SK-N-SH (cell line): Measurements from ENCODE around the gene CRK. TPM values are rescaled to one million over a fixed set of nuclear protein-coding genes. Genes with fewer than 3 reads are reported as not detected.

ENCODE experiments used
- CTCF ChIA-PET: fragments of 300-600, 350-600 bp; formaldehyde crosslinking; extraction: SDS; loops from one replicate; lab custom pipeline; 2021; lab: Yijun Ruan, JAX
- POLR2A ChIA-PET: fragments of 350-600 bp; sonication (Branson Sonifier 250); formaldehyde crosslinking; extraction: SDS; loops from one replicate; lab custom pipeline; 2020; ENCODE audit warnings: antibody characterized with exemption, inconsistent platforms; lab: Yijun Ruan, JAX
- DNase-seq: peaks from one replicate; pipeline ENCODE4 v3.0.0; 2012
- H2AFZ ChIP-seq: fragments of 200-600 bp; sonication (generic); 2 replicates; pipeline ENCODE4 v1.8.1; 2016; ENCODE audit warnings: antibody characterized with exemption, mild to moderate bottlenecking, low read depth
- H3F3A ChIP-seq: fragments of 200-600 bp; sonication (generic); replicated peaks from 2 replicates; pipeline ENCODE3; 2016; ENCODE audit warnings: antibody characterized with exemption, mild to moderate bottlenecking; ENCODE audit not compliant: insufficient read depth
- H3K27ac ChIP-seq, 2 experiments: fragments of 200-500 bp in 1 of 2; fragments of 200-600 bp in 1 of 2; sonication (Bioruptor generic) in 1 of 2; sonication (generic), shearing (Covaris generic) in 1 of 2; 2 replicates each; pipeline versions ENCODE4 v1.5.1 to v1.6.1; 2014 to 2016; ENCODE audit warnings: low read depth in 2 of 2, inconsistent platforms in 1 of 2, low read length in 1 of 2, mild to moderate bottlenecking in 1 of 2, mixed read lengths in 1 of 2
- H3K27me3 ChIP-seq: fragments of 200-600 bp; sonication (generic), shearing (Covaris generic); 2 replicates; pipeline ENCODE4 v1.6.1; 2016; ENCODE audit warnings: mixed run types; ENCODE audit not compliant: insufficient read depth
- H3K36me3 ChIP-seq, 2 experiments: fragments of 200-500 bp in 1 of 2; fragments of 200-600 bp in 1 of 2; sonication (Bioruptor generic) in 1 of 2; sonication (generic) in 1 of 2; replicated peaks in 1 of 2; 2 replicates each; pipeline versions ENCODE3 to v1.5.1; 2014 to 2016; ENCODE audit warnings: low read length in 1 of 2, mild to moderate bottlenecking in 1 of 2; ENCODE audit not compliant: insufficient read depth in 2 of 2, control insufficient read depth in 1 of 2
- H3K4me1 ChIP-seq, 2 experiments: fragments of 200-500 bp in 1 of 2; fragments of 200-600 bp in 1 of 2; sonication (Bioruptor generic) in 1 of 2; sonication (generic), shearing (Covaris generic) in 1 of 2; 2 replicates each; pipeline versions ENCODE4 v1.5.1 to v1.6.1; 2014 to 2016; ENCODE audit warnings: low read depth in 1 of 2, low read length in 1 of 2, mixed run types in 1 of 2; ENCODE audit not compliant: insufficient read depth in 2 of 2, control insufficient read depth in 1 of 2
- H3K4me2 ChIP-seq: fragments of 200-600 bp; sonication (generic), shearing (Covaris generic); 2 replicates; pipeline ENCODE4 v1.6.1; 2017; ENCODE audit warnings: mixed run types
- H3K4me3 ChIP-seq, 2 experiments: fragments of 200-500 bp in 1 of 2; fragments of 200-600 bp in 1 of 2; sonication (Bioruptor generic) in 1 of 2; sonication (generic), shearing (Covaris generic) in 1 of 2; 2 replicates each; pipeline versions ENCODE4 v1.5.1 to v1.8.1; 2014 to 2016; ENCODE audit warnings: low read depth in 2 of 2, inconsistent platforms in 1 of 2, low read length in 1 of 2, mild to moderate bottlenecking in 1 of 2, mixed read lengths in 1 of 2, moderate library complexity in 1 of 2
- H3K79me2 ChIP-seq: fragments of 200-600 bp; sonication (generic); 2 replicates; pipeline ENCODE4 v1.8.1; 2017; ENCODE audit warnings: mild to moderate bottlenecking; ENCODE audit not compliant: insufficient read depth
- H3K9ac ChIP-seq: fragments of 200-600 bp; sonication (generic); 2 replicates; pipeline ENCODE4 v1.6.1; 2017; ENCODE audit warnings: mixed run types
- H3K9me2 ChIP-seq: fragments of 200-600 bp; sonication (generic); 2 replicates; pipeline ENCODE4 v1.6.1; 2017; ENCODE audit warnings: mixed run types
- H3K9me3 ChIP-seq: fragments of 200-600 bp; sonication (generic); 2 replicates; pipeline ENCODE4 v1.6.1; 2017; ENCODE audit warnings: mixed run types, mild to moderate bottlenecking, moderate library complexity
- H4K20me1 ChIP-seq: fragments of 200-600 bp; sonication (generic); 2 replicates; pipeline ENCODE4 v1.6.1; 2017; ENCODE audit warnings: mild to moderate bottlenecking, mixed run types; ENCODE audit not compliant: insufficient read depth
- CTCF ChIP-seq: fragments of 200-600 bp; sonication (generic); IDR thresholded peaks from 2 replicates; pipeline ENCODE4 v1.6.1; 2017; ENCODE audit warnings: antibody characterized with exemption, mild to moderate bottlenecking, moderate library complexity
- EZH2phosphoT487 ChIP-seq: fragments of 200-600 bp; sonication (generic); IDR thresholded peaks from 2 replicates; pipeline ENCODE4 v1.6.1; 2017; ENCODE audit warnings: low read depth, mixed run types, mild to moderate bottlenecking, antibody characterized with exemption, moderate library complexity, borderline replicate concordance
- FOXM1 ChIP-seq: IDR thresholded peaks from 2 replicates; pipeline ENCODE4 v1.4.0; 2012; ENCODE audit warnings: low read depth, mild to moderate bottlenecking
- GATA2 ChIP-seq: sonication (generic); formaldehyde crosslinking; IDR thresholded peaks from 2 replicates; pipeline ENCODE4 v1.5.0; 2020; ENCODE audit warnings: mild to moderate bottlenecking, missing genetic modification reagents
- MEF2A ChIP-seq: IDR thresholded peaks from 2 replicates; pipeline ENCODE4 v1.4.0; 2012; ENCODE audit warnings: low read depth, borderline replicate concordance
- NFIC ChIP-seq: IDR thresholded peaks from 2 replicates; pipeline ENCODE4 v1.4.0; 2012; ENCODE audit warnings: borderline replicate concordance
- POLR2AphosphoS5 ChIP-seq: IDR thresholded peaks from 2 replicates; pipeline ENCODE4 v1.6.1; 2012; ENCODE audit warnings: low read depth, low read length
- RAD21 ChIP-seq: IDR thresholded peaks from 2 replicates; pipeline ENCODE4 v1.6.1; 2012; ENCODE audit warnings: mild to moderate bottlenecking, low read length
- SMC3 ChIP-seq: IDR thresholded peaks from 2 replicates; pipeline ENCODE4 v1.6.1; 2012; ENCODE audit warnings: low read depth, low read length, improper control_type of control experiment
- TAF1 ChIP-seq: IDR thresholded peaks from 2 replicates; pipeline ENCODE4 v1.6.1; 2012; ENCODE audit warnings: low read depth, mild to moderate bottlenecking, low read length, moderate library complexity, borderline replicate concordance
- TCF12 ChIP-seq: IDR thresholded peaks from 2 replicates; pipeline ENCODE4 v1.4.0; 2012
- TEAD4 ChIP-seq: IDR thresholded peaks from 2 replicates; pipeline ENCODE4 v1.4.0; 2012; ENCODE audit warnings: mild to moderate bottlenecking, borderline replicate concordance; ENCODE audit not compliant: insufficient read depth
- USF1 ChIP-seq: IDR thresholded peaks from 2 replicates; pipeline ENCODE4 v1.4.0; 2012; ENCODE audit warnings: low read depth, borderline replicate concordance
- USF2 ChIP-seq: fragments of 150-350 bp; IDR thresholded peaks from 2 replicates; pipeline ENCODE4 v1.6.1; 2017; ENCODE audit warnings: antibody characterized with exemption, low read length, low read depth, borderline replicate concordance
- WGBS: methylation state at CpG from one replicate; pipeline ENCODE4 v1.1.6; 2017; ENCODE audit warnings: low lambda C conversion rate; 5-methylcytosine and 5-hydroxymethylcytosine counted together
- polyA plus RNA-seq, 3 experiments: library from polyadenylated mRNA; depleted of rRNA; stranded (reverse); fragments of >200 nt; gene quantifications; 2 replicates each; pipeline ENCODE4 v1.2.3, GENCODE V29; 2012

CRK gene
- polyA plus RNA-seq, 1 of the 3 experiments (the other 2 are of a cell fraction) = 50.7 TPM

GRCh38 chr17:1449412-1449967 lies 6.5 kb downstream of the CRK start:
- H3K27me3 ChIP-seq = no peaks in the 10 kb centered on the region
- WGBS = 91% methylated on average over 5 of the region's 5 CpGs
- CTCF ChIA-PET = interaction anchor here (2.0 kb wide), 1 partner anchor 84 kb away, joined by 5 read pairs; no protein-coding TSS in a partner anchor
- H3K9me2 ChIP-seq = no peaks in the 10 kb centered on the region
- TF ChIP-seq TEAD4 (no peak), USF1 (no peak), EZH2phosphoT487 (no peak), GATA2 (no peak), MEF2A (no peak), USF2 (no peak), FOXM1 (no peak), TAF1 (no peak), SMC3 (no peak), CTCF (no peak), NFIC (no peak), POLR2AphosphoS5 (no peak), TCF12 (no peak), RAD21 (no peak)
- H4K20me1 ChIP-seq = peaks cover 97% of the 10 kb centered on the region
- no peak overlapping the region for H3K4me2 ChIP-seq
- H3K9me3 ChIP-seq = no peaks in the 10 kb centered on the region
- POLR2A ChIA-PET = no interaction called here
- DNase-seq = no peak
- H2AFZ ChIP-seq = no peak overlapping the region
- peaks cover 14% of the 10 kb centered on the region for H3F3A ChIP-seq
- H3K27ac ChIP-seq = no peak overlapping the region
- H3K4me1 ChIP-seq = peaks cover 0 to under 1% of the 10 kb centered on the region in 2 experiments; a peak in 1 of 4 replicates
- no peak overlapping the region for H3K9ac ChIP-seq
- peaks cover 3 to 21% of the 10 kb centered on the region in 2 experiments for H3K36me3 ChIP-seq
- H3K79me2 ChIP-seq = peaks cover 100% of the 10 kb centered on the region
- no peak overlapping the region for H3K4me3 ChIP-seq

- H3K4me1 ChIP-seq = no peaks in the 10 kb centered on the region
- H3K9me3 ChIP-seq = no peaks in the 10 kb centered on the region
- no peak overlapping the region for H3K27ac ChIP-seq
- H3K27me3 ChIP-seq = no peaks in the 10 kb centered on the region
- H4K20me1 ChIP-seq = peaks cover 97% of the 10 kb centered on the region
- WGBS = 93% methylated on average over 7 of the region's 7 CpGs
- no peak for DNase-seq
- H3K4me2 ChIP-seq = no peak overlapping the region
- CTCF ChIA-PET = no interaction called here
- TF ChIP-seq TEAD4 = no peak
- TF ChIP-seq, all 33 proteins: peak for 0
- Histone ChIP-seq H3K36me3 (peaks cover 2 to 15% of the 10 kb centered on the region in 2 experiments), H2AFZ (no peak overlapping the region), H3K79me2 (peaks cover 100% of the 10 kb centered on the region), H3K9ac (no peak overlapping the region), H3F3A (peaks cover 10% of the 10 kb centered on the region), H3K4me3 (no peak overlapping the region), H3K9me2 (no peaks in the 10 kb centered on the region)
- POLR2A ChIA-PET = no interaction called here
Observed at GRCh38 chr17:1447052-1447451, 9.0 kb downstream of the CRK start.
